HepG2 (cell line): Measurements from ENCODE around the gene EXOC3L2. TPM values are rescaled to one million over a fixed set of nuclear protein-coding genes. Genes with fewer than 3 reads are reported as not detected.

ENCODE experiments used
- CCDC6 ChIP-seq: sonication (generic); formaldehyde crosslinking; IDR thresholded peaks from 2 replicates; pipeline ENCODE4 v1.8.1; 2022; ENCODE audit warnings: mild to moderate bottlenecking, missing genetic modification reagents, moderate library complexity
- IKZF4 ChIP-seq: sonication (generic); formaldehyde crosslinking; IDR thresholded peaks from 2 replicates; pipeline ENCODE4 v1.5.1; 2020; ENCODE audit warnings: borderline replicate concordance, mild to moderate bottlenecking, low read depth, missing genetic modification reagents; ENCODE audit errors: not compliant biosample characterization
- ISX ChIP-seq: sonication (generic); formaldehyde crosslinking; conservative IDR thresholded peaks from 2 replicates; pipeline ENCODE4 v1.5.0; 2020; ENCODE audit warnings: missing genetic modification reagents
- NONO ChIP-seq, 2 experiments: fragments of 450-650 bp in 1 of 2; sonication (generic) in 1 of 2; formaldehyde crosslinking in 1 of 2; IDR thresholded peaks in 1 of 2; conservative IDR thresholded peaks in 1 of 2; 2 replicates each; pipeline versions ENCODE4 v1.6.1 to v1.8.0; 2017 to 2022; ENCODE audit warnings: mild to moderate bottlenecking in 1 of 2, missing genetic modification reagents in 1 of 2, moderate library complexity in 1 of 2
- RFXAP ChIP-seq: sonication (generic); formaldehyde crosslinking; IDR thresholded peaks from 2 replicates; pipeline ENCODE4 v1.4.0; 2020; ENCODE audit warnings: missing genetic modification reagents, borderline replicate concordance
- THAP9 ChIP-seq: sonication (generic); formaldehyde crosslinking; IDR thresholded peaks from 2 replicates; pipeline ENCODE4; 2020; ENCODE audit warnings: missing genetic modification reagents, mild to moderate bottlenecking, borderline replicate concordance
- ZNF20 ChIP-seq: sonication (generic); formaldehyde crosslinking; IDR thresholded peaks from 2 replicates; pipeline ENCODE4 v1.4.0; 2020; ENCODE audit warnings: mild to moderate bottlenecking, moderate library complexity, missing genetic modification reagents
- ZNF24 ChIP-seq: fragments of 450-650 bp; IDR thresholded peaks from 2 replicates; pipeline ENCODE4 v1.6.1; 2017; ENCODE audit warnings: antibody characterized with exemption, mild to moderate bottlenecking
- ZNF563 ChIP-seq: sonication (generic); formaldehyde crosslinking; IDR thresholded peaks from 2 replicates; pipeline ENCODE4 v1.8.0; 2022; ENCODE audit warnings: mild to moderate bottlenecking, moderate library complexity, missing genetic modification reagents
- ZNF790 ChIP-seq: sonication (generic); formaldehyde crosslinking; IDR thresholded peaks from 2 replicates; pipeline ENCODE4 v1.8.0; 2022; ENCODE audit warnings: missing genetic modification reagents, mild to moderate bottlenecking, borderline replicate concordance
- polyA plus RNA-seq, 8 experiments: library from polyadenylated mRNA; depleted of rRNA in 3 of 8; stranded (reverse) in 7 of 8; unstranded in 1 of 8; fragments of >200 nt; fragmentation: Illumina TruSeq in 4 of 8; extraction: Trizol in 4 of 8; gene quantifications; 2 replicates each; pipeline versions ENCODE4 v1.2.1 to v1.2.3, GENCODE V29; 2011 to 2016; ENCODE audit warnings: low read depth in 4 of 8, missing spikeins in 1 of 8, mixed read lengths in 1 of 8; ENCODE audit not compliant: insufficient read depth in 1 of 8
- total RNA-seq, 5 experiments: library from RNA; depleted of rRNA; stranded (reverse); fragments of >200 nt; fragmentation: Illumina TruSeq; extraction: Trizol; gene quantifications; 2 replicates each; pipeline ENCODE4 v1.2.3, GENCODE V29; 2016; ENCODE audit warnings: low read depth in 1 of 5
- TF ChIP-seq, protein P1 (sequence below): sonication (generic); formaldehyde crosslinking; IDR thresholded peaks from 2 replicates; pipeline ENCODE4 v1.5.1; 2020; ENCODE audit warnings: missing genetic modification reagents, mild to moderate bottlenecking, borderline replicate concordance
- TF ChIP-seq, protein P2 (sequence below), 2 experiments: sonication (generic) in 1 of 2; formaldehyde crosslinking in 1 of 2; IDR thresholded peaks; 2 replicates each; pipeline versions ENCODE4 v1.5.1 to v1.6.1; 2011 to 2020; ENCODE audit warnings: borderline replicate concordance in 1 of 2, low read depth in 1 of 2, low read length in 1 of 2, mild to moderate bottlenecking in 1 of 2, missing genetic modification reagents in 1 of 2, moderate library complexity in 1 of 2
- TF ChIP-seq, protein P3 (sequence below): sonication (generic); formaldehyde crosslinking; conservative IDR thresholded peaks from 2 replicates; pipeline ENCODE4 v1.4.0; 2020; ENCODE audit warnings: missing genetic modification reagents
- TF ChIP-seq, protein P4 (sequence below): IDR thresholded peaks from 2 replicates; pipeline ENCODE4 v1.6.1; 2016; ENCODE audit warnings: control low read depth

EXOC3L2 gene
- total and polyA plus RNA-seq, 2 of the 13 experiments (the other 11 are each of a cell fraction or from before 2014, with no cell fraction given) = 0.21 TPM; not detected in 1

- TF ChIP-seq, protein P1, sequence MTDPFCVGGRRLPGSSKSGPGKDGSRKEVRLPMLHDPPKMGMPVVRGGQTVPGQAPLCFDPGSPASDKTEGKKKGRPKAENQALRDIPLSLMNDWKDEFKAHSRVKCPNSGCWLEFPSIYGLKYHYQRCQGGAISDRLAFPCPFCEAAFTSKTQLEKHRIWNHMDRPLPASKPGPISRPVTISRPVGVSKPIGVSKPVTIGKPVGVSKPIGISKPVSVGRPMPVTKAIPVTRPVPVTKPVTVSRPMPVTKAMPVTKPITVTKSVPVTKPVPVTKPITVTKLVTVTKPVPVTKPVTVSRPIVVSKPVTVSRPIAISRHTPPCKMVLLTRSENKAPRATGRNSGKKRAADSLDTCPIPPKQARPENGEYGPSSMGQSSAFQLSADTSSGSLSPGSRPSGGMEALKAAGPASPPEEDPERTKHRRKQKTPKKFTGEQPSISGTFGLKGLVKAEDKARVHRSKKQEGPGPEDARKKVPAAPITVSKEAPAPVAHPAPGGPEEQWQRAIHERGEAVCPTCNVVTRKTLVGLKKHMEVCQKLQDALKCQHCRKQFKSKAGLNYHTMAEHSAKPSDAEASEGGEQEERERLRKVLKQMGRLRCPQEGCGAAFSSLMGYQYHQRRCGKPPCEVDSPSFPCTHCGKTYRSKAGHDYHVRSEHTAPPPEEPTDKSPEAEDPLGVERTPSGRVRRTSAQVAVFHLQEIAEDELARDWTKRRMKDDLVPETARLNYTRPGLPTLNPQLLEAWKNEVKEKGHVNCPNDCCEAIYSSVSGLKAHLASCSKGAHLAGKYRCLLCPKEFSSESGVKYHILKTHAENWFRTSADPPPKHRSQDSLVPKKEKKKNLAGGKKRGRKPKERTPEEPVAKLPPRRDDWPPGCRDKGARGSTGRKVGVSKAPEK (CRISPR knock-in tag) = 0 out of 2 replicates have a peak, but pooled peaks have one; percentile 37
- TF ChIP-seq, protein P2, sequence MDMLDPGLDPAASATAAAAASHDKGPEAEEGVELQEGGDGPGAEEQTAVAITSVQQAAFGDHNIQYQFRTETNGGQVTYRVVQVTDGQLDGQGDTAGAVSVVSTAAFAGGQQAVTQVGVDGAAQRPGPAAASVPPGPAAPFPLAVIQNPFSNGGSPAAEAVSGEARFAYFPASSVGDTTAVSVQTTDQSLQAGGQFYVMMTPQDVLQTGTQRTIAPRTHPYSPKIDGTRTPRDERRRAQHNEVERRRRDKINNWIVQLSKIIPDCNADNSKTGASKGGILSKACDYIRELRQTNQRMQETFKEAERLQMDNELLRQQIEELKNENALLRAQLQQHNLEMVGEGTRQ (IDR thresholded peaks at IDR 0.05; ENCODE audit: low read depth, low read length) = no peak
- TF ChIP-seq, protein P2 (CRISPR knock-in tag; IDR thresholded peaks at IDR 0.05; ENCODE audit: borderline replicate concordance) = no peak
- TF ChIP-seq RFXAP (CRISPR knock-in tag) (no peak), ISX (CRISPR knock-in tag) (no peak), THAP9 (no peak), ZNF790 (CRISPR knock-in tag) (no peak), ZNF20 (CRISPR knock-in tag) (no peak), ZNF24 (no peak), ZNF563 (no peak), IKZF4 (no peak), CCDC6 (no peak), NONO (IDR thresholded peaks at IDR 0.05) (no peak), NONO (CRISPR knock-in tag; conservative IDR thresholded peaks at IDR 0.05) (no peak)
- TF ChIP-seq, protein P3, sequence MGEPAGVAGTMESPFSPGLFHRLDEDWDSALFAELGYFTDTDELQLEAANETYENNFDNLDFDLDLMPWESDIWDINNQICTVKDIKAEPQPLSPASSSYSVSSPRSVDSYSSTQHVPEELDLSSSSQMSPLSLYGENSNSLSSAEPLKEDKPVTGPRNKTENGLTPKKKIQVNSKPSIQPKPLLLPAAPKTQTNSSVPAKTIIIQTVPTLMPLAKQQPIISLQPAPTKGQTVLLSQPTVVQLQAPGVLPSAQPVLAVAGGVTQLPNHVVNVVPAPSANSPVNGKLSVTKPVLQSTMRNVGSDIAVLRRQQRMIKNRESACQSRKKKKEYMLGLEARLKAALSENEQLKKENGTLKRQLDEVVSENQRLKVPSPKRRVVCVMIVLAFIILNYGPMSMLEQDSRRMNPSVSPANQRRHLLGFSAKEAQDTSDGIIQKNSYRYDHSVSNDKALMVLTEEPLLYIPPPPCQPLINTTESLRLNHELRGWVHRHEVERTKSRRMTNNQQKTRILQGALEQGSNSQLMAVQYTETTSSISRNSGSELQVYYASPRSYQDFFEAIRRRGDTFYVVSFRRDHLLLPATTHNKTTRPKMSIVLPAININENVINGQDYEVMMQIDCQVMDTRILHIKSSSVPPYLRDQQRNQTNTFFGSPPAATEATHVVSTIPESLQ (CRISPR knock-in tag) = no peak
- TF ChIP-seq, protein P4, sequence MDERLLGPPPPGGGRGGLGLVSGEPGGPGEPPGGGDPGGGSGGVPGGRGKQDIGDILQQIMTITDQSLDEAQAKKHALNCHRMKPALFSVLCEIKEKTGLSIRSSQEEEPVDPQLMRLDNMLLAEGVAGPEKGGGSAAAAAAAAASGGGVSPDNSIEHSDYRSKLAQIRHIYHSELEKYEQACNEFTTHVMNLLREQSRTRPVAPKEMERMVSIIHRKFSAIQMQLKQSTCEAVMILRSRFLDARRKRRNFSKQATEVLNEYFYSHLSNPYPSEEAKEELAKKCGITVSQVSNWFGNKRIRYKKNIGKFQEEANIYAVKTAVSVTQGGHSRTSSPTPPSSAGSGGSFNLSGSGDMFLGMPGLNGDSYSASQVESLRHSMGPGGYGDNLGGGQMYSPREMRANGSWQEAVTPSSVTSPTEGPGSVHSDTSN (CRISPR knock-in tag) = no peak
Measured at GRCh38 chr19:45276284-45276687, 31.1 kb upstream of the EXOC3L2 start (continued).
